SKM-1 treated with dmso at 0.1 percent for 144 hours (cell line): ENCODE data around the gene MALL.
"Not testable (repeated sequence)": the region's sequence is repeated elsewhere in the genome, so short reads cannot be mapped to it uniquely, and the experiment has no call there.

Experiments
- DNase-seq: peaks from one replicate; lab custom pipeline; 2025; ENCODE audit not compliant: unreplicated experiment; lab: John Stamatoyannopoulos, UW

The MALL gene

GRCh38 chr2:110115291-110116032 lies at the start of gene MALL:
TSS of gene MALL (minus strand) at chr2:110115822. CDS start at chr2:110115792, 30 bp downstream.
- DNase-seq = no peak

GRCh38 chr2:110157153-110157793 lies 41.7 kb upstream of the MALL start:
- peak; percentile 14 for DNase-seq

- DNase-seq = not testable (repeated sequence)
Measured at GRCh38 chr2:110154828-110155227, 39.2 kb upstream of the MALL start.

GRCh38 chr2:110154188-110154587 lies 38.6 kb upstream of the MALL start:
- not testable (repeated sequence) for DNase-seq

- DNase-seq = no peak
Measured at GRCh38 chr2:110153416-110153815, 37.8 kb upstream of the MALL start.

GRCh38 chr2:110152943-110153342 lies 37.3 kb upstream of the MALL start:
- DNase-seq = no peak

GRCh38 chr2:110149330-110150220 lies 34.0 kb upstream of the MALL start:
- DNase-seq = no peak

GRCh38 chr2:110146945-110147332 lies 31.3 kb upstream of the MALL start:
- DNase-seq = no peak

GRCh38 chr2:110146183-110146944 lies 30.7 kb upstream of the MALL start:
- no peak for DNase-seq

GRCh38 chr2:110143982-110144381 lies 28.4 kb upstream of the MALL start:
- DNase-seq = no peak

GRCh38 chr2:110140401-110140800 lies 24.8 kb upstream of the MALL start:
- no peak for DNase-seq

GRCh38 chr2:110134025-110134424 lies 18.4 kb upstream of the MALL start:
- DNase-seq = no peak

GRCh38 chr2:110131166-110131565 lies 15.5 kb upstream of the MALL start:
- DNase-seq = no peak

- no peak for DNase-seq
Measured at GRCh38 chr2:110130757-110131156, 15.1 kb upstream of the MALL start.

GRCh38 chr2:110126906-110127305 lies 11.3 kb upstream of the MALL start:
- no peak for DNase-seq

GRCh38 chr2:110126086-110126773 lies 10.6 kb upstream of the MALL start:
- DNase-seq = no peak

- no peak for DNase-seq
Measured at GRCh38 chr2:110124939-110125691, 9.5 kb upstream of the MALL start.

GRCh38 chr2:110124038-110124825 lies 8.6 kb upstream of the MALL start:
- DNase-seq = no peak

GRCh38 chr2:110121592-110121991 lies 6.0 kb upstream of the MALL start:
- DNase-seq = no peak
